HG03064 (cell line): ENCODE measurements around the gene EN2.

Experiments
- ATAC-seq: cut with Tn5 transposase; IDR thresholded peaks from one replicate; pipeline ENCODE4 v1.9.1; 2021; ENCODE audit warnings: low read depth; ENCODE audit not compliant: unreplicated experiment

EN2 gene

GRCh38 chr7:155458111-155458877 lies at the start of gene EN2:
Gene EN2 (plus strand): TSS chr7:155458129. CDS start chr7:155458378, 249 bp downstream.
- no peak for ATAC-seq

- no peak for ATAC-seq
These were observed 49.0 kb upstream of the EN2 start for GRCh38 chr7:155408651-155409586.

GRCh38 chr7:155409980-155410379 lies 47.9 kb upstream of the EN2 start:
- no peak for ATAC-seq

- ATAC-seq, result no peak
These were observed 47.5 kb upstream of the EN2 start for GRCh38 chr7:155410431-155410830.

- no peak for ATAC-seq
These were observed 46.1 kb upstream of the EN2 start for GRCh38 chr7:155411718-155412415.

- no peak for ATAC-seq
These were observed 45.3 kb upstream of the EN2 start for GRCh38 chr7:155412416-155413253.

- ATAC-seq, result no peak
These were observed 43.1 kb upstream of the EN2 start for GRCh38 chr7:155414547-155415492.

- ATAC-seq, result no peak
These were observed 41.1 kb upstream of the EN2 start for GRCh38 chr7:155416646-155417380.

GRCh38 chr7:155418304-155418703 lies 39.6 kb upstream of the EN2 start:
- no peak for ATAC-seq

GRCh38 chr7:155418941-155419755 lies 38.8 kb upstream of the EN2 start:
- no peak for ATAC-seq

GRCh38 chr7:155420116-155420515 lies 37.8 kb upstream of the EN2 start:
- ATAC-seq, result no peak

GRCh38 chr7:155422151-155422550 lies 35.8 kb upstream of the EN2 start:
- ATAC-seq, result no peak

- ATAC-seq, result no peak
These were observed 35.2 kb upstream of the EN2 start for GRCh38 chr7:155422599-155423336.

GRCh38 chr7:155423337-155424285 lies 34.3 kb upstream of the EN2 start:
- ATAC-seq, result no peak

- ATAC-seq, result no peak
These were observed 33.5 kb upstream of the EN2 start for GRCh38 chr7:155424301-155425010.
